Colonic mucosa (tissue), 4 donors: Measurements from ENCODE around the gene DAPP1. TPM values are rescaled to one million over a fixed set of nuclear protein-coding genes. Genes with fewer than 3 reads are reported as not detected.
A peak's percentile ranks its signal among the peaks of the same experiment; 100 is the strongest.

Experiments used
- DNase-seq: peaks from one replicate; pipeline ENCODE4 v3.0.0-alpha.2; 2020
- H3K27ac ChIP-seq: fragments of 200-600 bp; one replicate; pipeline ENCODE4 v1.8.0; 2021
- H3K27me3 ChIP-seq: fragments of 200-600 bp; one replicate; pipeline ENCODE4 v1.8.0; 2021
- H3K36me3 ChIP-seq: fragments of 200-600 bp; one replicate; pipeline ENCODE4 v1.8.0; 2021
- H3K4me1 ChIP-seq: fragments of 200-600 bp; one replicate; pipeline ENCODE4 v1.8.0; 2021; ENCODE audit warnings: mild to moderate bottlenecking
- H3K4me3 ChIP-seq: fragments of 200-600 bp; one replicate; pipeline ENCODE4 v1.8.0; 2021
- H3K9ac ChIP-seq, 2 donors: one replicate each; pipeline ENCODE4 v1.7.0; 2013; ENCODE audit warnings: control low read depth in 2 of 2, low read depth in 2 of 2, low read length in 2 of 2
- H3K9me3 ChIP-seq: fragments of 200-600 bp; one replicate; pipeline ENCODE4 v1.8.0; 2021
- intact Hi-C: fragments of 100-400 bp; cut with DNase I; formaldehyde crosslinking; loops from one replicate; pipeline ENCODE4 v1.14.1; 2022
- total RNA-seq, 2 donors: library from RNA; stranded (reverse); fragmentation: NEBNext Ultra II Directional in 1 of 2; extraction: Animal tissue kit (Norgen Biotek cat#: 25700) in 1 of 2; gene quantifications; one replicate each; pipeline ENCODE4 v1.2.1, GENCODE V29; 2021
- TF ChIP-seq, protein P1 (sequence below): fragments of 200-600 bp; IDR thresholded peaks from one replicate; pipeline ENCODE4 v1.8.0; 2022; ENCODE audit warnings: antibody characterized with exemption, mild to moderate bottlenecking
- donor health status: healthy.
- donor health status: DM: no; HTN: no; CAD: no.
- donor health status: DM: no; HTN: no; CAD: no.

Gene DAPP1
- total RNA-seq, 2 donors from 2014 or later, result 3.6 to 5.0 TPM

GRCh38 chr4:99853999-99854398 lies 37.4 kb downstream of the DAPP1 start:
- no peak for DNase-seq
- no peaks in the 10 kb centered on the region for H3K4me1 ChIP-seq
- H3K27me3 ChIP-seq, result no peaks in the 10 kb centered on the region
- no peak overlapping the region for H3K4me3 ChIP-seq
- H3K27ac ChIP-seq, result no peak overlapping the region
- TF ChIP-seq, protein P1, sequence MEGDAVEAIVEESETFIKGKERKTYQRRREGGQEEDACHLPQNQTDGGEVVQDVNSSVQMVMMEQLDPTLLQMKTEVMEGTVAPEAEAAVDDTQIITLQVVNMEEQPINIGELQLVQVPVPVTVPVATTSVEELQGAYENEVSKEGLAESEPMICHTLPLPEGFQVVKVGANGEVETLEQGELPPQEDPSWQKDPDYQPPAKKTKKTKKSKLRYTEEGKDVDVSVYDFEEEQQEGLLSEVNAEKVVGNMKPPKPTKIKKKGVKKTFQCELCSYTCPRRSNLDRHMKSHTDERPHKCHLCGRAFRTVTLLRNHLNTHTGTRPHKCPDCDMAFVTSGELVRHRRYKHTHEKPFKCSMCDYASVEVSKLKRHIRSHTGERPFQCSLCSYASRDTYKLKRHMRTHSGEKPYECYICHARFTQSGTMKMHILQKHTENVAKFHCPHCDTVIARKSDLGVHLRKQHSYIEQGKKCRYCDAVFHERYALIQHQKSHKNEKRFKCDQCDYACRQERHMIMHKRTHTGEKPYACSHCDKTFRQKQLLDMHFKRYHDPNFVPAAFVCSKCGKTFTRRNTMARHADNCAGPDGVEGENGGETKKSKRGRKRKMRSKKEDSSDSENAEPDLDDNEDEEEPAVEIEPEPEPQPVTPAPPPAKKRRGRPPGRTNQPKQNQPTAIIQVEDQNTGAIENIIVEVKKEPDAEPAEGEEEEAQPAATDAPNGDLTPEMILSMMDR, result no peak
- intact Hi-C loops, result no loop called here
- no peaks in the 10 kb centered on the region for H3K36me3 ChIP-seq
- H3K9ac ChIP-seq, result no peak overlapping the region
- H3K9me3 ChIP-seq, result no peaks in the 10 kb centered on the region

- H3K4me3 ChIP-seq, result no peak overlapping the region
- no peaks in the 10 kb centered on the region for H3K4me1 ChIP-seq
- DNase-seq, result no peak
- TF ChIP-seq, protein P1, result no peak
- H3K27ac ChIP-seq, result no peak overlapping the region
- intact Hi-C loops, result no loop called here
- H3K27me3 ChIP-seq, result no peaks in the 10 kb centered on the region
- no peaks in the 10 kb centered on the region for H3K9me3 ChIP-seq
- no peaks in the 10 kb centered on the region for H3K36me3 ChIP-seq
- H3K9ac ChIP-seq, result no peak overlapping the region
Measured at GRCh38 chr4:99855678-99856077, 39.1 kb downstream of the DAPP1 start.

GRCh38 chr4:99856166-99856565 lies 39.5 kb downstream of the DAPP1 start:
- H3K27ac ChIP-seq, result no peak overlapping the region
- intact Hi-C loops, result no loop called here
- no peak for DNase-seq
- no peak overlapping the region for H3K4me3 ChIP-seq
- no peaks in the 10 kb centered on the region for H3K9me3 ChIP-seq
- no peak overlapping the region for H3K9ac ChIP-seq
- no peaks in the 10 kb centered on the region for H3K27me3 ChIP-seq
- TF ChIP-seq, protein P1, result no peak
- no peaks in the 10 kb centered on the region for H3K4me1 ChIP-seq
- H3K36me3 ChIP-seq, result no peaks in the 10 kb centered on the region

- Histone ChIP-seq H3K4me3 (no peak overlapping the region), H3K36me3 (no peaks in the 10 kb centered on the region), H3K27me3 (no peaks in the 10 kb centered on the region), H3K9ac (no peak overlapping the region), H3K9me3 (no peaks in the 10 kb centered on the region), H3K27ac (peak overlapping the region; percentile 9), H3K4me1 (no peaks in the 10 kb centered on the region)
- TF ChIP-seq, protein P1, result no peak
- intact Hi-C loops, result no loop called here
- no peak for DNase-seq
Measured at GRCh38 chr4:99857307-99857706, 40.7 kb downstream of the DAPP1 start.

GRCh38 chr4:99859618-99860017 lies 43.0 kb downstream of the DAPP1 start:
- no peak overlapping the region for H3K9ac ChIP-seq
- intact Hi-C loops, result no loop called here
- H3K4me3 ChIP-seq, result no peak overlapping the region
- no peak overlapping the region for H3K27ac ChIP-seq
- TF ChIP-seq, protein P1, result no peak
- DNase-seq, result no peak
- H3K36me3 ChIP-seq, result no peaks in the 10 kb centered on the region
- H3K9me3 ChIP-seq, result no peaks in the 10 kb centered on the region
- H3K4me1 ChIP-seq, result no peaks in the 10 kb centered on the region
- H3K27me3 ChIP-seq, result no peaks in the 10 kb centered on the region

DNA sequence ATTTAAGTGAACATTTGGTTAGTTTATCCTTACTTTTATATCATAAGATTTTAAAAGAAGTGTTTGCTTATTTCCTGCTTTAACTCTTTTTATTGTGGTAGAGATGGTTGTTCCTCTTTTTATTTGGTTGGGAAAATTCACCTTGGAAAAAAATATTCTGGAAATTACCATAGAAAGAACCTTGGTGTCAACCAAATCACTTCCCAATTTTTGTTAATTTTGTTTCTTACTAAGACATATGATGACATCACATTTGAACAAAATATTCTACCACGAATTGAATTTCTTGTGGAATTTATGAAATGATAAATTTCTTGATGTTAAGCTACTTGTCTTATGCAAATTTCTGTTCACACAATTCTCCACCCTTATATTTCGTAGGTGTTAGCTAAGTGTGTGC lies 43.9 kb downstream of the DAPP1 start:
- DNase-seq, result no peak
- Histone ChIP-seq H3K27ac (no peak overlapping the region), H3K9me3 (no peaks in the 10 kb centered on the region), H3K4me1 (no peaks in the 10 kb centered on the region), H3K9ac (no peak overlapping the region), H3K36me3 (no peaks in the 10 kb centered on the region), H3K4me3 (no peak overlapping the region), H3K27me3 (no peaks in the 10 kb centered on the region)
- intact Hi-C loops, result no loop called here
- TF ChIP-seq, protein P1, result no peak
